ENCODE results near the gene PDGFD. TPM values are rescaled to one million over a fixed set of nuclear protein-coding genes. Genes with fewer than 3 reads are reported as not detected.
A peak's percentile ranks its signal among the peaks of the same experiment; 100 is the strongest.

The PDGFD gene
- total RNA-seq, 3 donors from 2014 or later (not counting 1 experiment from before 2014, with no cell fraction given): 23.2 to 41.2 (median 33.1) TPM

DNA sequence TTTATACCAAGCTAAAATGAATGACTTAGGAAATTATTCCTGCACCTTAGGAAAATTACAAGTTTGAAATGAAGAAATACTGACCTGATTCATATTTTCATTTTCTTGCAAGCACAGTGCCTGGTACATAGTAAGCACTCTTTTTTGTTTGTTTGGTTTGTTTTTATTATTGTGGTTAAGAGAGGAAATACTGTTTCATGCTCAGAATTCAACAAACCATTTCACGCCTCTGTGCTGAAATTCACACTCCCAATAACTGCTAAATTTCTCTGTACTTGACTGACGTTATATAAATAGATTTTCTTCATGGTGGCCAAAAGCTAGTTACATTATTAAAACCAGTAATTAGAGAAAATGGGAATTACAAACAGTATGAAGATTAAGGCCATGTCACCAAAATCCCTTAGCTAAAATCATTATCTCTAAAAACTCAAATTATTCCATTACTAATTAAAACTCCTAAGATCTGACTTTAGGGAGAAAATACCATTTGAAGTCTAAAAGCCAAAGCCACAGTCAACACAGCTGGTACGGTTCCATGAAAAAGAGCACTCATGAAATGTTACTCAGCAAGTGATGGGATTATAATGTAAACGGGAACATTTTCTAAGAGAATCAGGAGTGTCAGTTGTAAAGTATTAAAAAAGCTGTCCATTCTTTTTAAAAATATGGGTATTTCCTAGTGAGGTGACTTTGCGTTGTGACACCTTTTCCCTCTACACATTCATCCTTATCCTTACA lies 205.3 kb downstream of the PDGFD start:
- Histone ChIP-seq H3K36me3 (ENCODE audit: control insufficient read depth, insufficient read depth, low read length) (no peaks in the 10 kb centered on the region), H3K27ac (ENCODE audit: low read length) (peak overlapping the region; percentile 17), H3K4me1 (ENCODE audit: control insufficient read depth, insufficient read depth, low read length) (peaks cover 7% of the 10 kb centered on the region), H3K4me3 (ENCODE audit: low read length) (no peak overlapping the region), H3K9me3 (ENCODE audit: control insufficient read depth, insufficient read depth, low read length) (peaks cover 2% of the 10 kb centered on the region), H3K27me3 (ENCODE audit: control insufficient read depth, insufficient read depth, low read length) (no peaks in the 10 kb centered on the region)
- Mint-ChIP-seq H3K36me3 (no peaks in the 10 kb centered on the region), H3K27me3 (ENCODE audit: low read depth in 2 of 2) (no peaks in the 10 kb centered on the region), H3K4me3 (peak overlapping the region; percentile 80), H3K27ac (peak overlapping the region; percentile 87 to 90), H3K4me1 (peaks cover 46 to 47% of the 10 kb centered on the region in 2 donors), H3K9me3 (no peaks in the 10 kb centered on the region)
- ATAC-seq (peak; percentile 67 to 81 (median 80)), DNase-seq (peak in 1 of 2 donors; percentile 19)
- WGBS (ENCODE audit: insufficient coverage): 73% methylated on average over 2 of the region's 5 CpGs
- intact Hi-C loops (cut with micrococcal nuclease): no loop called here
- TF ChIP-seq, protein P1, sequence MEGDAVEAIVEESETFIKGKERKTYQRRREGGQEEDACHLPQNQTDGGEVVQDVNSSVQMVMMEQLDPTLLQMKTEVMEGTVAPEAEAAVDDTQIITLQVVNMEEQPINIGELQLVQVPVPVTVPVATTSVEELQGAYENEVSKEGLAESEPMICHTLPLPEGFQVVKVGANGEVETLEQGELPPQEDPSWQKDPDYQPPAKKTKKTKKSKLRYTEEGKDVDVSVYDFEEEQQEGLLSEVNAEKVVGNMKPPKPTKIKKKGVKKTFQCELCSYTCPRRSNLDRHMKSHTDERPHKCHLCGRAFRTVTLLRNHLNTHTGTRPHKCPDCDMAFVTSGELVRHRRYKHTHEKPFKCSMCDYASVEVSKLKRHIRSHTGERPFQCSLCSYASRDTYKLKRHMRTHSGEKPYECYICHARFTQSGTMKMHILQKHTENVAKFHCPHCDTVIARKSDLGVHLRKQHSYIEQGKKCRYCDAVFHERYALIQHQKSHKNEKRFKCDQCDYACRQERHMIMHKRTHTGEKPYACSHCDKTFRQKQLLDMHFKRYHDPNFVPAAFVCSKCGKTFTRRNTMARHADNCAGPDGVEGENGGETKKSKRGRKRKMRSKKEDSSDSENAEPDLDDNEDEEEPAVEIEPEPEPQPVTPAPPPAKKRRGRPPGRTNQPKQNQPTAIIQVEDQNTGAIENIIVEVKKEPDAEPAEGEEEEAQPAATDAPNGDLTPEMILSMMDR (IDR thresholded peaks at IDR 0.05): no peak

DNA sequence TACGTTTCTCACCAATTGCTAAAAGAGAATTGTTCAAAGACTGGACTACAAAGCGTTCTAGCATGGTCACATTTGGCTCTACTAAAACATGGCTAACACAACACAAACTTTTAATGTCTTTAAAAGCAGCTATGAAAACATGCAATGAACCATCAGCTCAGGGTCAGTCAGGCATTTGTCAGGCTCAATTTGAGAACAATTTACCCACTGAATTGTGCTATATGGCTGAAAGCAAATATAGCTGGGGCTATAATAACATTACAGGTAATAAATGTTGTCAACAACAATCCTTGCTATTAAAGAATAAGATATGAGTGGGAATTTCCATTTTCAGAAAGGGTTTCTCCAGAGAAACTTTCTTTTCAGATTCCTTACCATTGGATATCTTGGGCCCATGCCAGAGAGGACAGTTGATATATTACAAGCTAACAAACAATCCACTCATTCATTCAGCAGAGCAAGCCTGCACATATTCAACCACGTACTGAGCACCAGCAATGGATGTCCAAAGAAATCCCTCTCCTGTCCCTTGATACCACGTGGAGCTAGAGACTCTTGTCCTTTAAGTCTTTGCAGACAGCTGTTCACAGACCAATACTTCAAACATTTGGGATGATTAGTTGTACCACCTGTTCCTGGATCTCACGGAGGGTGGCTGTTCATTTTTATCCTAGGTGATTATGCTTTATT lies 210.0 kb downstream of the PDGFD start:
- no peak overlapping the region for H3K4me3 Mint-ChIP-seq
- Histone ChIP-seq H3K9me3 (ENCODE audit: control insufficient read depth, insufficient read depth, low read length) (no peaks in the 10 kb centered on the region), H3K36me3 (ENCODE audit: control insufficient read depth, insufficient read depth, low read length) (no peaks in the 10 kb centered on the region), H3K27me3 (ENCODE audit: control insufficient read depth, insufficient read depth, low read length) (no peaks in the 10 kb centered on the region), H3K4me1 (ENCODE audit: control insufficient read depth, insufficient read depth, low read length) (peaks cover 2% of the 10 kb centered on the region), H3K4me3 (ENCODE audit: low read length) (no peak overlapping the region), H3K27ac (ENCODE audit: low read length) (no peak overlapping the region)
- H3K4me1 Mint-ChIP-seq: peaks cover 20 to 27% of the 10 kb centered on the region in 2 donors
- 88% methylated on average over 5 of the region's 5 CpGs for WGBS (ENCODE audit: insufficient coverage)
- ATAC-seq: no peak
- intact Hi-C loops (cut with micrococcal nuclease): no loop called here
- H3K27me3 Mint-ChIP-seq (ENCODE audit: low read depth in 2 of 2): no peaks in the 10 kb centered on the region
- H3K36me3 Mint-ChIP-seq: no peaks in the 10 kb centered on the region
- no peaks in the 10 kb centered on the region for H3K9me3 Mint-ChIP-seq
- TF ChIP-seq, protein P1 (IDR thresholded peaks at IDR 0.05): no peak
- DNase-seq: no peak
- no peak overlapping the region for H3K27ac Mint-ChIP-seq

DNA sequence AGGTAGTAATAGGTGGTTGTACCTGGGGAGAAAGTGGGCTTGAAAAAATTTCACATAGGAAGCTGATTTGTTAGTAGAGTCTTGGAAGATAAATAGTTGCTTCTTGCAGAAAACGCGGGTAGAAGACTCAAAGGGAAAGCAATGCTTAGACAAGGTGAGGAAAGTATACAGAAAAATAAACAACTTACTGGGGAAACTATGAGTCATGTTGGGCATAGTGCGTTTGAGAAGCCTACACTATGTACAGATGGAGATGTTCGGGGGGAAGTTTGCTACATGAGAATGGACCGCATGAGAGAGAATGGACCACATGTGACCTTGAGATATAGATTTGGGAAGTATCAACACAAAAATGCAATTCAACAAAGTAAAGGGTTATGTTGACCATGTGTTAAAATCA lies 214.2 kb downstream of the PDGFD start:
- 96% methylated on average over 5 of the region's 5 CpGs for WGBS (ENCODE audit: insufficient coverage)
- no peak overlapping the region for H3K4me3 ChIP-seq (ENCODE audit: low read length)
- Mint-ChIP-seq H3K36me3 (peaks cover 11% of the 10 kb centered on the region), H3K9me3 (no peaks in the 10 kb centered on the region), H3K27ac (no peak overlapping the region), H3K4me3 (no peak overlapping the region), H3K4me1 (peaks cover 0 to 7% of the 10 kb centered on the region in 2 donors), H3K27me3 (ENCODE audit: low read depth in 2 of 2) (no peaks in the 10 kb centered on the region)
- no peak for DNase-seq
- no peaks in the 10 kb centered on the region for H3K27me3 ChIP-seq (ENCODE audit: control insufficient read depth, insufficient read depth, low read length)
- TF ChIP-seq, protein P1 (IDR thresholded peaks at IDR 0.05): no peak
- ATAC-seq: no peak
- H3K27ac ChIP-seq (ENCODE audit: low read length): no peak overlapping the region
- H3K4me1 ChIP-seq (ENCODE audit: control insufficient read depth, insufficient read depth, low read length): no peaks in the 10 kb centered on the region
- H3K36me3 ChIP-seq (ENCODE audit: control insufficient read depth, insufficient read depth, low read length): peaks cover 10% of the 10 kb centered on the region
- H3K9me3 ChIP-seq (ENCODE audit: control insufficient read depth, insufficient read depth, low read length): no peaks in the 10 kb centered on the region
- intact Hi-C loops (cut with micrococcal nuclease): no loop called here

Measured in natural killer cell (primary cell).